Hepatocyte (in vitro differentiated cells): Measurements from ENCODE around the gene TCEA2. TPM values are rescaled to one million over a fixed set of nuclear protein-coding genes. Genes with fewer than 3 reads are reported as not detected.
A peak's percentile ranks its signal among the peaks of the same experiment; 100 is the strongest.
"Not testable (repeated sequence)": the region's sequence is repeated elsewhere in the genome, so short reads cannot be mapped to it uniquely, and the experiment has no call there.

Experiments
- DNase-seq: peaks from one replicate; pipeline ENCODE4 v3.0.0-alpha.2; 2016; ENCODE audit warnings: low spot score
- H2AFZ ChIP-seq: fragments of 200-600 bp; sonication (generic); 2 replicates; pipeline ENCODE4 v1.6.0; 2016; ENCODE audit warnings: antibody characterized with exemption, mild to moderate bottlenecking
- H3K27ac ChIP-seq: fragments of 200-600 bp; sonication (generic); 2 replicates; pipeline ENCODE4 v1.5.1; 2016; ENCODE audit warnings: mild to moderate bottlenecking
- H3K27me3 ChIP-seq: fragments of 200-600 bp; sonication (generic); 2 replicates; pipeline ENCODE4 v1.6.1; 2016
- H3K36me3 ChIP-seq: fragments of 200-600 bp; sonication (generic); replicated peaks from 2 replicates; pipeline ENCODE4 v1.5.1; 2016; ENCODE audit warnings: low read depth; ENCODE audit not compliant: insufficient read depth
- H3K4me1 ChIP-seq: fragments of 200-600 bp; sonication (generic); 2 replicates; pipeline ENCODE4 v1.5.1; 2016; ENCODE audit warnings: mild to moderate bottlenecking, moderate library complexity; ENCODE audit not compliant: insufficient read depth
- H3K4me2 ChIP-seq: fragments of 200-600 bp; sonication (generic); 2 replicates; pipeline ENCODE4 v1.6.0; 2016
- H3K4me3 ChIP-seq: fragments of 200-600 bp; sonication (generic); 2 replicates; pipeline ENCODE4 v1.5.1; 2016; ENCODE audit warnings: mild to moderate bottlenecking
- H3K79me2 ChIP-seq: fragments of 200-600 bp; sonication (generic); 2 replicates; pipeline ENCODE4 v1.6.0; 2017; ENCODE audit warnings: mild to moderate bottlenecking
- H3K9me2 ChIP-seq: fragments of 200-600 bp; sonication (generic); replicated peaks from 2 replicates; pipeline ENCODE4 v1.6.0; 2017; ENCODE audit warnings: mild to moderate bottlenecking; ENCODE audit not compliant: insufficient read depth
- H3K9me3 ChIP-seq: fragments of 200-600 bp; sonication (generic); 2 replicates; pipeline ENCODE4 v1.5.1; 2016; ENCODE audit warnings: low read depth, mild to moderate bottlenecking
- H4K20me1 ChIP-seq: fragments of 200-600 bp; sonication (generic); 2 replicates; pipeline ENCODE4 v1.6.0; 2016; ENCODE audit warnings: mild to moderate bottlenecking; ENCODE audit not compliant: insufficient read depth, poor library complexity, severe bottlenecking
- EZH2 ChIP-seq: fragments of 200-600 bp; sonication (generic); IDR thresholded peaks from 2 replicates; pipeline ENCODE4 v1.6.1; 2016; ENCODE audit warnings: antibody characterized with exemption, mild to moderate bottlenecking, borderline replicate concordance
- EZH2phosphoT487 ChIP-seq: fragments of 200-600 bp; sonication (generic); IDR thresholded peaks from one replicate; pipeline ENCODE4 v1.6.1; 2018; ENCODE audit warnings: antibody characterized with exemption, mild to moderate bottlenecking, low read depth, moderate library complexity; ENCODE audit not compliant: unreplicated experiment, severe bottlenecking
- WGBS: methylation state at CpG from one replicate; pipeline ENCODE4 v1.1.6; 2016; ENCODE audit warnings: low lambda C conversion rate; ENCODE audit errors: missing lambda C conversion rate; 5-methylcytosine and 5-hydroxymethylcytosine counted together
- polyA plus RNA-seq: library from polyadenylated mRNA; unstranded; fragments of >200 nt; fragmentation: Nextera tagmentation; extraction: Ambion mirVana; gene quantifications from 2 replicates; pipeline ENCODE4 v1.2.1, GENCODE V29; 2016
- total RNA-seq: library from RNA; depleted of rRNA; stranded (reverse); fragments of >200 nt; gene quantifications from 2 replicates; pipeline ENCODE4 v1.2.3, GENCODE V29; 2014
- TF ChIP-seq, protein P1 (sequence below): fragments of 200-600 bp; sonication (generic); IDR thresholded peaks from 2 replicates; pipeline ENCODE4 v1.5.1; 2016; ENCODE audit warnings: antibody characterized with exemption, mild to moderate bottlenecking; ENCODE audit not compliant: poor library complexity

Gene TCEA2
- total and polyA plus RNA-seq, 2 experiments from 2014 or later, result 26.0 to 74.2 TPM

DNA sequence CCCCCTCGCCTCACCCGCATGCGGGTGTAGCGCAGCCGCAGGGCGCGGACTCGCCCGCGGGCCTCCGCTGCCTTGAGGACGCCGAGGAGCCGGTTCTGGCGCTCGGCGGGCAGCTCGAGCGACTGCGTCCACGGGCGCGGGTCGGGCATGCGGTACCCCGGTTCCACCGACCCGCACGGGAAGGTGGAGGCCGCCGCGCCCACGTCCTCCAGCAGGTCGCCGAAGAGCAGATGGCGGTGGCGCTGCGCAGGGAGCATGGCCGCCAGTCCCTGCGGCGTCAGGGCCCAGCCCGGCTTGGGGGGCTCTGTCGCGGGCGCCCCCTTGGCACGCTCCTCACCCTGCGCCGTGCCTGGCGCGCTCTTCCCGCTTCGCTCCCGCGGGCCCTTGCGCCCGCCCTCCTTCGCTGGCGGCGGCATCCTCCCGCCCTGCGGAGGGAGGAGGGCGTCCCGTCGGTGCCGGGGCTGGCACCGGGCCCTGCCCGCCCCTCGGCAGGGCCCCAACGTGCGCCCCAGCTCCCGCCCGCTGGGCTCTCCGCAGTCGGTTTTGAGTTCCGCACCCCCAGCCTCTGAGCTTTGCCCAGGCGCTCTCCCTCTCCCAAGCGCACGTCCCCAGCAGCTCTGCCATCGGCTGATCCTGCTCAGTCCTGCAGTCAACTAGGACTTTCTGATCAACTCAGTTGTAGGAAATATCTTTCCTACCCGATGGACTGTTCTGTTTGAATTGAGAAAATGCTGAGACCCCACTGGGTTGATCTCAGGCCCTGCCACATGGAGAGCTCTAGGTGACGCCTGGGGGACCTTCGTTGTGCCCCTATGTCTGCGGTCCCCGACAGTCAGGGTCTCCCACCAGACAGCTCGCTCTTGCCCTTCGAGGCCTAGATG is 21.0 kb downstream of the TCEA2 start, which contains the start of gene LKAAEAR1:
Gene LKAAEAR1 (minus strand): TSS at position 595 of the 881 bp plus-strand sequence. CDS start 179 bp downstream, at position 416.
- Histone ChIP-seq H3K27me3 (peaks cover 38% of the 10 kb centered on the region), H3K4me2 (peak within 1 kb of the TSS; percentile 99), H3K27ac (no peak within 1 kb of the TSS), H3K36me3 (no peaks in the 10 kb centered on the region), H3K4me3 (peak within 1 kb of the TSS; percentile 61), H3K9me3 (no peaks in the 10 kb centered on the region), H3K9me2 (no peaks in the 10 kb centered on the region), H2AFZ (peak within 1 kb of the TSS; percentile 74), H4K20me1 (no peaks in the 10 kb centered on the region), H3K4me1 (peaks cover 14% of the 10 kb centered on the region), H3K79me2 (no peaks in the 10 kb centered on the region)
- DNase-seq, result peak; percentile 43
- WGBS, result 9% methylated on average over 46 of the region's 86 CpGs
- TF ChIP-seq EZH2 (no peak), EZH2phosphoT487 (peak; percentile 7)

DNA sequence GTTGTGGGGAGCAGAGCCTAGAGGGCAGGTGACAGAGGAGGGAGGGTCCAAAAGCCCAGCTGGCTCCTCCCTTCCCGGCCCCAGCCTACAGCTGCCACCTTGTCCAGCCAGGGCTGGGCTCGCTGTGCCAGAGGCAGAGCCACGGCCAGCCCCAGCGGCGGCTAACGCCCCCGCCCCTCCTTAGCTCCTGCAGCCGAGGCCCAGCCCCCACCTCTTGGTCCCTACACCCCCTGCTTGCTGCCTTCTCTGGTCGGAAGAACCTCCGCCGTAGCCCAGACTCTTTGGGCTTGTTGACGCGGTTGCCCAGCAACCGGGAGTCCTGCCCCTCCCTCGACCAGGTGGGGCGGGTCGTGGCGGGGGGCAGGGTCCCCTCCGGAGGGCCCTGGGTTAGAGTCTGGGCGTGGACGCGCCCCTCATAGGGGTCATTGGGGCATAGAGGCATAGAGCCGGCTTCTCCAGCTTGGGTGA is 21.7 kb downstream of the TCEA2 start:
- H3K27me3 ChIP-seq, result peaks cover 38% of the 10 kb centered on the region
- no peaks in the 10 kb centered on the region for H3K79me2 ChIP-seq
- no peak for DNase-seq
- H3K9me2 ChIP-seq, result no peaks in the 10 kb centered on the region
- peaks cover 10% of the 10 kb centered on the region for H3K4me1 ChIP-seq
- TF ChIP-seq, protein P1, sequence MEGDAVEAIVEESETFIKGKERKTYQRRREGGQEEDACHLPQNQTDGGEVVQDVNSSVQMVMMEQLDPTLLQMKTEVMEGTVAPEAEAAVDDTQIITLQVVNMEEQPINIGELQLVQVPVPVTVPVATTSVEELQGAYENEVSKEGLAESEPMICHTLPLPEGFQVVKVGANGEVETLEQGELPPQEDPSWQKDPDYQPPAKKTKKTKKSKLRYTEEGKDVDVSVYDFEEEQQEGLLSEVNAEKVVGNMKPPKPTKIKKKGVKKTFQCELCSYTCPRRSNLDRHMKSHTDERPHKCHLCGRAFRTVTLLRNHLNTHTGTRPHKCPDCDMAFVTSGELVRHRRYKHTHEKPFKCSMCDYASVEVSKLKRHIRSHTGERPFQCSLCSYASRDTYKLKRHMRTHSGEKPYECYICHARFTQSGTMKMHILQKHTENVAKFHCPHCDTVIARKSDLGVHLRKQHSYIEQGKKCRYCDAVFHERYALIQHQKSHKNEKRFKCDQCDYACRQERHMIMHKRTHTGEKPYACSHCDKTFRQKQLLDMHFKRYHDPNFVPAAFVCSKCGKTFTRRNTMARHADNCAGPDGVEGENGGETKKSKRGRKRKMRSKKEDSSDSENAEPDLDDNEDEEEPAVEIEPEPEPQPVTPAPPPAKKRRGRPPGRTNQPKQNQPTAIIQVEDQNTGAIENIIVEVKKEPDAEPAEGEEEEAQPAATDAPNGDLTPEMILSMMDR, result no peak
- peak; percentile 6 for TF ChIP-seq EZH2
- 7% methylated on average over 9 of the region's 23 CpGs for WGBS
- H3K36me3 ChIP-seq, result no peaks in the 10 kb centered on the region
- H3K4me3 ChIP-seq, result no peak overlapping the region
- no peaks in the 10 kb centered on the region for H3K9me3 ChIP-seq
- peak overlapping the region; percentile 99 for H3K4me2 ChIP-seq
- H3K27ac ChIP-seq, result no peak overlapping the region
- no peak overlapping the region for H2AFZ ChIP-seq
- no peaks in the 10 kb centered on the region for H4K20me1 ChIP-seq

GRCh38 chr20:64086801-64087200 is 23.8 kb downstream of the TCEA2 start:
- Histone ChIP-seq H4K20me1 (no peaks in the 10 kb centered on the region), H3K4me3 (no peak overlapping the region), H3K4me1 (peaks cover 10% of the 10 kb centered on the region), H2AFZ (no peak overlapping the region), H3K9me2 (no peaks in the 10 kb centered on the region), H3K79me2 (no peaks in the 10 kb centered on the region), H3K4me2 (no peak overlapping the region), H3K27me3 (peaks cover 33% of the 10 kb centered on the region), H3K9me3 (no peaks in the 10 kb centered on the region), H3K27ac (no peak overlapping the region), H3K36me3 (no peaks in the 10 kb centered on the region)
- no peak for TF ChIP-seq EZH2phosphoT487
- no peak for TF ChIP-seq EZH2
- TF ChIP-seq, protein P1, result no peak
- no peak for DNase-seq
- 90% methylated on average over 8 of the region's 11 CpGs for WGBS

GRCh38 chr20:64087226-64087825 is 24.3 kb downstream of the TCEA2 start:
- not testable (repeated sequence) for H4K20me1 ChIP-seq, H3K79me2 ChIP-seq, H3K36me3 ChIP-seq, H3K4me2 ChIP-seq, H3K9me3 ChIP-seq, DNase-seq, H3K9me2 ChIP-seq, H3K4me3 ChIP-seq, H2AFZ ChIP-seq, H3K27ac ChIP-seq
- Histone ChIP-seq H3K27me3 (peaks cover 33% of the 10 kb centered on the region), H3K4me1 (peaks cover 10% of the 10 kb centered on the region)
- 99% methylated on average over 7 of the region's 36 CpGs for WGBS

DNA sequence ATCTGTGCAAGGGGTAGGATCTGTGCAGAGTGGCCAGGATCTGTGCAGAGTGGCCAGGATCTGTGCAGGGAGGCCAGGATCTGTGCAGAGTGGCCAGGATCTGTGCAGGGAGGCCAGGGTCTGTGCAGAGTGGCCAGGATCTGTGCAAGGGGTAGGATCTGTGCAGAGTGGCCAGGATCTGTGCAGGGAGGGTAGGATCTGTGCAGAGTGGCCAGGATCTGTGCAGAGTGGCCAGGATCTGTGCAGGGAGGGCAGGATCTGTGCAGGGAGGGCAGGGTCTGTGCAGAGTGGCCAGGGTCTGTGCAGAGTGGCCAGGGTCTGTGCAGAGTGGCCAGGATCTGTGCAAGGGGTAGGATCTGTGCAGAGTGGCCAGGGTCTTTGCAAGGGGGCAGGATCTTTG is 25.6 kb downstream of the TCEA2 start:
- H3K27ac ChIP-seq, H3K4me2 ChIP-seq, H3K4me3 ChIP-seq, H2AFZ ChIP-seq, H3K9me2 ChIP-seq, H3K36me3 ChIP-seq, H4K20me1 ChIP-seq, H3K79me2 ChIP-seq, DNase-seq, H3K9me3 ChIP-seq: not testable (repeated sequence)
- peaks cover 10% of the 10 kb centered on the region for H3K4me1 ChIP-seq
- H3K27me3 ChIP-seq, result peaks cover 28% of the 10 kb centered on the region
